Measurements from ENCODE around the gene PDK3. TPM values are rescaled to one million over a fixed set of nuclear protein-coding genes. Genes with fewer than 3 reads are reported as not detected.

The PDK3 gene
- total RNA-seq, 4 donors from 2014 or later: 11.1 to 23.5 (median 16.7) TPM

GRCh38 chrX:24493740-24494581 is 28.9 kb downstream of the PDK3 start:
- no peak for TF ChIP-seq CTCF (IDR thresholded peaks at IDR 0.05; ENCODE audit: low read depth)

- no peak for TF ChIP-seq CTCF (IDR thresholded peaks at IDR 0.05; ENCODE audit: low read depth)
Observed at GRCh38 chrX:24494647-24495075, 29.6 kb downstream of the PDK3 start.

- no peak for TF ChIP-seq CTCF (IDR thresholded peaks at IDR 0.05; ENCODE audit: low read depth)
Observed at GRCh38 chrX:24495700-24496099, 30.6 kb downstream of the PDK3 start.

GRCh38 chrX:24498181-24498580 is 33.1 kb downstream of the PDK3 start:
- no peak for TF ChIP-seq CTCF (IDR thresholded peaks at IDR 0.05; ENCODE audit: low read depth)

GRCh38 chrX:24498975-24499374 is 33.9 kb downstream of the PDK3 start:
- no peak for TF ChIP-seq CTCF (IDR thresholded peaks at IDR 0.05; ENCODE audit: low read depth)

GRCh38 chrX:24506082-24506481 is 41.0 kb downstream of the PDK3 start:
- TF ChIP-seq CTCF (IDR thresholded peaks at IDR 0.05; ENCODE audit: low read depth): no peak

GRCh38 chrX:24508375-24508774 is 43.3 kb downstream of the PDK3 start:
- no peak for TF ChIP-seq CTCF (IDR thresholded peaks at IDR 0.05; ENCODE audit: low read depth)

Data from subcutaneous adipose tissue (tissue), 4 donors.